HG02763 (cell line): ENCODE results near the gene EPHB3.

Source experiments
- ATAC-seq: cut with Tn5 transposase; IDR thresholded peaks from one replicate; pipeline ENCODE4 v1.9.1; 2021; ENCODE audit warnings: mild to moderate bottlenecking, moderate library complexity; ENCODE audit not compliant: unreplicated experiment

EPHB3 gene

GRCh38 chr3:184563561-184563925 lies 2.0 kb downstream of the EPHB3 start:
- no peak for ATAC-seq

GRCh38 chr3:184563941-184564684 lies 2.5 kb downstream of the EPHB3 start:
- no peak for ATAC-seq

- ATAC-seq: no peak
These were observed 3.2 kb downstream of the EPHB3 start for GRCh38 chr3:184564685-184565385.

DNA sequence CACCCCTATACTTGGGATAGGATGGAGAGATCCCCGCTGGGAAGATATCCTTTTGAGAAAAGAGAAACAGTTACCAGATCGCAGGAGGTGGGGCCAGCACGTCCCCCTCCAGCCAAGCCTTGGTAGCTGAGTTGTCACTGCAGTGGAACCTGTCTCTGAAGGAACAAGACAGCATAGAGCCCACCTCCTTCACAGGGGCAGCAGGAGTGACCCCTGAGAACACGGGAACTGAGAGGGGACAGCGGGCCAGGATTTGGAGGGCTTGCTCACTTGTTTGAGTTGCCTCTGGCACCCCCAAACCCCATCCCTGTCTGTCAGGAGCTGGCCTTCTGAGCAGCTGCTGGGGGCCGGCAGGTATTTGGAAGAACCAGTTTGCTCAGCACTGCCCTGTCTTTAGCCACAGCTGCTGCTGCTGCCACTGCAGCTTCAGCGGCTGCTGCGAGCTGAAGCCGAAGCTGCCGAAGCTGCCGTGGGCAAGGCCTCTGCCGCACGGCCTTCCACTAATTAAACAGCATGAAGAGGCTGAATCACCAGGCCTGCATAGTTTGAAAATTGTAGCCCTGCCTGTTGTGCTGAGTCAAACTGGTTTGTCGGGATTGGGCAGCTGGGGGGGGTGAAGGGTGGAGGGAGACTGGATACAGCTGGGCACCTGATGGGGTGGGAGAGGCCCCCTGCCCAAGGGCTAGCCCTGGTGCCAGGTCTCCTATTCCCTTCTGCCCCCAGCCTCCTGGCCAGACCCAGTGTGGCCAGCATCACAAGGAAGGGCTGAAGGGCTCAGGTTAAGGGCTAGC lies 4.0 kb downstream of the EPHB3 start:
- ATAC-seq: no peak

DNA sequence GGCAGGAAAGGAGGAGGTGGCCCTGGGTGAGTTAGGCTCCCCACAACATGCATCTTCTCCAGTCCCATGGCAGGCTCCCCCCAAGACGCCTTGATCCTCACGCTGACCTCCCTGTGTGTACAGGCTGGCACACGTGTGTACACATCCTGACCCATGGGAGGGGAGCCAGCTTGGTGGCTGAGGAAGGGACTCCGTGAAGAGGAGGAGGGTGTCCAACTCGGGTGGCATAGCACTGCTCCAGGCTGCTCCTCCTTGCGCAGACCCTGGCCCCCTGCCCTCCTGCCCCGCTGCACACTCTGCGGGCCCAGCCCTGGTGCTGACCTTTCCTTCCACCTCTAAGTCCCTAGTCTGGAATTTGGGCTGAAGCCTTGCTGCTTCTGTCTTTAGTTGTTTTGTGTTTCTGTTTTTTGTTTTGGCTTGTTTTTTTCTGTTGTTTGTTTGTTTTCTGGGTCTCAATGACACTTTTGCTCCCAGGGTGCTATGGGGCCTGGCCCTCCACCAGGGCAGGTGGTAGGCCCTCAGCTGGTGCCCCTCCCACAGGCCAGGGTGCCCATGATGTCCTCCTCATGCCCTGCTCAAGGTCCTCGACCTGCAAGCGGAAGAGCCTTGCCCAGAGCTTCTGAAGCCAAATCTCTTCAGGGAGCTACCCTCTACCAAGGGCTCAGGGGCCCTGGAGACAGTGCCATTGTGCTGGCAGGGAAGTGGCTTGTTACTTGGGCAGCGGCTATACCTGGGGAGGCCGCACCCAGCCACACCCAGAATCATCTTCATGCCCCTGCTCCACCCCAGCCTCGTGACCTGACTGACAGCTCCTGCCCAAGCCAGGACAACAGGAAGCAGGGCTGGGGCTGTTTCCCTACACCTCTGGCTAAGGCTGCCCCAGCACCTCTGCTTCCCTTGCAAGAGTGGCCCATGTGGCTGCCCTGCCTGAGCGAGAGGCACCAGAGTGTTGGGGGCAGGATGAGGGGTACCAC lies 5.1 kb downstream of the EPHB3 start:
- ATAC-seq: no peak

DNA sequence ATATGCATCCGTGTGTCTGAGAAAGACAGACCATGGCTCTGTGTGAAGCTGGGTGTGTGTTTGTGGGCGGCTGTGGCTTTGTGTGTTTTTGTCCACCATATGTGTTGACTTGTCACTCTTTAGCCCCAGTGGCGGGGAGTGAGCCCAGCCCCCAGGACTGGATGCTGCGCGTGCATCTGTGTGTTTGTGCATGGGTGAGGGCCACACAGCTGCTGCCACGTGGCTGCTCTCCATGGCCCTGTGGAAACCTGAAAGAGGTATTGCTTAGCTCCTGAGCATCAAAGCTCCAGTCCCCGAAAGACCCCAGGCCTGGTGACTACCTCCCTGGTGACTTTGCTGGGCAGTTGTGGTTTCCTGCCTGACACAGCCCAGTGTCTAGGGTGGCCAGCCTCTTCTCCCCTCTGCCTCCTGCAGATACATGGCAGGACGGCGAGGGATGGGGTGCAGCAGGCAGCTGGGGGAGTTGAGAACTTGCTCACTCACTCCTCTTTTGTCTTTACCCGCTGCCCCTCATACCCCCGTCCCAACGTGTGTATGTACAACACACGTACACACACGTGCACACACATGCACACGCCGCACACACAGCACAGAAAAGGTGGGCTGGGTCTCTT lies 6.5 kb downstream of the EPHB3 start:
- no peak for ATAC-seq

GRCh38 chr3:184568560-184568923 lies 7.0 kb downstream of the EPHB3 start:
- no peak for ATAC-seq

GRCh38 chr3:184568924-184569829 lies 7.6 kb downstream of the EPHB3 start:
- ATAC-seq: no peak

GRCh38 chr3:184570035-184570434 lies 8.4 kb downstream of the EPHB3 start:
- ATAC-seq: no peak

DNA sequence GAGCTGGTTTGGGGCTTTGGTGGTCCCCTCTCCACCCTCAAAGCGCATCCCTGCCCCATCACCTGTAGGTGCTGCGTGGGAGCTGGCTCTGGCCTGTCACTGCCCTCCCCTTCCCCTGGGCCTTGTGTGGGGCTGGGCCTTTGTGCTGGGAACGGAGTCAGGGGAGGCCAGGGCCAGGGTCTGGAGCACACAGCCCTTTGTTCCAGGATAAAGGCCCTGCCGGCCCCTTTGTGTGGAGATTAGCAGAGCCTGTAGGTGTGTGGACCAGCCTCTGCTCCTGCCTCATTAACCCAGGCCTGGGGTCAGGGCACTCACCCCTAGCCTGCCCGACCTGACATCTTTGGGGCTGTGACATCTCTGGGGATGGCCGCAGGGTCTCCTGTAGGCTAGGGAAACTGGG lies 8.9 kb downstream of the EPHB3 start:
- ATAC-seq: no peak

DNA sequence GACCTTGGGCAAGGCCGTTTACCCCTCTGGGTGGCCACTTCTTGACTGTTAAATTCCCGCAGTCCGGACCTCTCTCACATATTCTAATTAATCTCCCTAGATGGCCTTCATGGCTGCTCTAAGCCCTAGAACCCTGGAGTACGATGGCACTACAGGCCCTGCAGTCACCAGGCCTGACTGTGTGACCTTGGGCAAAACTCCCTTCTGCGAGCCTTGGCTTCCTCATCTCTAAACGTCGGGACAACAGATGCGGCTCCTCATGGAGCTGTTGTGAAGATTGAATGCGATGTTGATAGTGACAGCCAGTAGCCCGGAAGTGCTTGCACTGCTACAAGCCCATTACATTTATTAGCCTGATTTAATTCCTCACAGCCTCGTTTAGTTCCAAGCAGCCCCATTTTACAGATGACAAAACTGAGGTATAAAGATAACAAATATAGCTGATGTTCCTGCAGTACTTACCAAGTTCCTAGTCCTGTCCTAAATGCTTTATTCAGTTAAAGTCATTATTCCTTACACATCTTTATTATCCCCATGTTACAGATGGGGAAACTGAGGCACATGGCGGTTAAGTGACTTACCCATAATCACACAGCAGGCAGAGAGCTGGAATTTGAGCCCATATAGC lies 10.3 kb downstream of the EPHB3 start:
- no peak for ATAC-seq

- no peak for ATAC-seq
These were observed 11.2 kb downstream of the EPHB3 start for GRCh38 chr3:184572633-184573270.

DNA sequence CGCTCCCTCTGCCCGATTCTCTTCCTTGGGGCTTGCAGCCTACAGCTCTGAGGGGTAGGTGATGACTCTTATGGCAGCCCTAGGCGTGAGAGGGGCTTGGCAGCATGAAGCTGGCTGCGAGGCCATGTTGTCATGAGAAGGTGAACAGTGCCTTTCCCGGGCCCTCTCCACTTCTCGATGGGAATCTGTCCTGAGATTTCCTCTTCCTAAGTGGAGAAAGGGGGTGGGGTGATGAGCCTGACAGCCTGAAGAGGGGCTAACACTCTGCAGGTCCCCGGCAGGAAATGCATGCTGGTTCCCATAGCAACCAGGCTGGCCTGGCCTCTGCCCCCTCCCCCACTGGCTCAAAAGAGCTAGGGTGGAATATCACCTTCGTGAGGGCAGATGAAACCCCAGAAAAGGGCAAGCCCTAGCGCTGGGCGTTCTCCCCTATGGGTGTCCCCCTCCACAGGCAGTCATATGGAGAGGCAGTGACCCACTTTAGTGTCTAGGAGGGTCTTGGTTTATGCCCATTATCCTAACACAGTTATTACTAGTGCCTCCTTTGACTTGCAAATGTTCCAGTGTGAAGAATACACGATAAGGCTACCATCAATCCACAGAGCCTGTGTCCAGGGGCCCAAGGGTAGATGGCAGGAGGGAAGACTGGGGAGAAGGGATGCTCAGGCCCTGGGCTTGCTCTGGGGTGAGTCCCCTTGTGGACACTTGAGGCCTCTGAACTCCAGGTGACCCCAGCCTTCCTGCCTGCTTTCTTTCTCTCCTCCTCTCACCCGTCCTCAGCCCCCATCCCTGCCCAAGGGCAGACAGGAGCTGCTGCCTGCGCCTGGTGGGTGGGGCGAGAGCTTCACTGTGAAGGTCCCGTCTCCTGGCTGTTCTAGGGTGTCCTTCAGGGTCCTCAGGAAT lies 13.2 kb downstream of the EPHB3 start:
- ATAC-seq: no peak

GRCh38 chr3:184575701-184576100 lies 14.1 kb downstream of the EPHB3 start:
- no peak for ATAC-seq

DNA sequence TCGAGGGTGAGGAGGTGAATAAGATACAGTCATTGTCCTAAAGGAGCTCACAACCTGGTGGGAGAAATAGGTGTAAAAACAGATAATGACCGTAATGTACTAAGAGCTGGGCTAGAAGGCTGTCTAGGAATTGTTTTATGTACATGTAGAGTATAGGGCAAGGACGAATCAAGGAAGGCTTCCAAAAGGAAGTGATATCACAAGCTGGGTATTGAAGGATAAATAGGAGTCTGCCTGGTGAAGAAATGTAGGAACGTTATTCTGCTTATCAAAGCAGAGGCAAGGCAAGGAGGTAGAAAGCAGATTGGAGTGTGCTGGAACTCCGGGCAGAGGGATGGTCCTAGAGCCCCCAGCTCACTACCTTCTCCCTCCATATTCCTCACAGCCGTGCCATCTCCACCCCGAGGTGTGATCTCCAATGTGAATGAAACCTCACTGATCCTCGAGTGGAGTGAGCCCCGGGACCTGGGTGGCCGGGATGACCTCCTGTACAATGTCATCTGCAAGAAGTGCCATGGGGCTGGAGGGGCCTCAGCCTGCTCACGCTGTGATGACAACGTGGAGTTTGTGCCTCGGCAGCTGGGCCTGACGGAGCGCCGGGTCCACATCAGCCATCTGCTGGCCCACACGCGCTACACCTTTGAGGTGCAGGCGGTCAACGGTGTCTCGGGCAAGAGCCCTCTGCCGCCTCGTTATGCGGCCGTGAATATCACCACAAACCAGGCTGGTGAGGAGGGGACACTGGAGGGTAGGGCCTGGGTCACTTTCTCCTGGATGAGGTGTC lies 15.1 kb downstream of the EPHB3 start:
- no peak for ATAC-seq

GRCh38 chr3:184577546-184577945 lies 16.0 kb downstream of the EPHB3 start:
- ATAC-seq: no peak

DNA sequence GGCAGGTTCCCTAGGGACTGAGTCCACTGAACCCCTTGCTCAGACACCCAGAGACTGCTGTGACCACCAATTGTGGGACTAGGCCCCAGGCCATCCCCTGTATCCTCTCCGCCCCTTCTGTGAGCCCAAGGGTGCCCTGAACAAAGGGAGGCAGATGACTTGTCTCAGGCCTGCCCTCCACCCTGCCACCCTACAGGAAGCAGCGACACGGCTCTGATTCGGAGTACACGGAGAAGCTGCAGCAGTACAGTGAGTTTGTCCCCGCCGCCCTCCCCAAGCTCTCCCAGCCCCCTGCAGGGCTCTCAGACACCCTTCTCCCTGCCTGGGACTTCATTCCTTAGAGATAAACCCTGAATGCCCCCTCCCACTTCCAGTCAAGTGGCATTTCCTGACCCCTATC lies 16.6 kb downstream of the EPHB3 start:
- no peak for ATAC-seq
